ENCODE data around the gene EVI5L.

DNA sequence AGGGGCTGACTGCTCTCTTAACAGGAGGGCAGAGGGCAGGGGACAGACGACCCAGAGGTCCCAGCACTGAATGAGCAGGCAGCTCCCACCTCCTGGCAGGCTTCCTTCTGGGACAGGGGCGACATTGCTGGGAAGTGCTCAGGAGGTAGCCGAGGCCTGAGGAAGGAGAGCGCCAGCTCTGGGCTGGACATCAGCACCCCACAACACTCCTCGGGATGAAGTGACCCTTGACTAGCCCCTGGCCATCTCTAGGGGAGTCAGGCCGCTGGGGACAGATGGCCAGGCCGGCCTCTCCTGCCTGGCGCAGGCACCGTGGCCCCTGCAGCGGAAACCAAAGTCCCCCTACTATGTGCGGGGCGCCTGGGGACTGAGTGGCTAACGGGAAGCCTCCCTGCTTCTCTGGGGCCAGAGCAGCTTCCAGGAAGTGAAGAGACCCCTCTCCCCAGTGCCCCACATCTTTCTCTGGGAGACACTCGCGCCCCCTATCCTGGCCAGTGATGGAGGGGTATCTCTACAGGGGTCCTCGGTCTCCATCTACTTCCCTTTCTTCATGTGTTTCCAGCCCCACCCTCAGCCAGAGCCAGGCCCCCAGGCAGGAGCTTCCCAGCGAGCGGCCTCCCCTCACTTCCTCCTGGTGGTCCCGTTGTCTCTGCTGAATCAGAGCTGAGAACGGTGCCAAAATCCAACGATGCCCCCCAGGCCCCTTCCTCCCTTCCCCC lies 34.1 kb downstream of the EVI5L start:
- TF ChIP-seq, protein P1, sequence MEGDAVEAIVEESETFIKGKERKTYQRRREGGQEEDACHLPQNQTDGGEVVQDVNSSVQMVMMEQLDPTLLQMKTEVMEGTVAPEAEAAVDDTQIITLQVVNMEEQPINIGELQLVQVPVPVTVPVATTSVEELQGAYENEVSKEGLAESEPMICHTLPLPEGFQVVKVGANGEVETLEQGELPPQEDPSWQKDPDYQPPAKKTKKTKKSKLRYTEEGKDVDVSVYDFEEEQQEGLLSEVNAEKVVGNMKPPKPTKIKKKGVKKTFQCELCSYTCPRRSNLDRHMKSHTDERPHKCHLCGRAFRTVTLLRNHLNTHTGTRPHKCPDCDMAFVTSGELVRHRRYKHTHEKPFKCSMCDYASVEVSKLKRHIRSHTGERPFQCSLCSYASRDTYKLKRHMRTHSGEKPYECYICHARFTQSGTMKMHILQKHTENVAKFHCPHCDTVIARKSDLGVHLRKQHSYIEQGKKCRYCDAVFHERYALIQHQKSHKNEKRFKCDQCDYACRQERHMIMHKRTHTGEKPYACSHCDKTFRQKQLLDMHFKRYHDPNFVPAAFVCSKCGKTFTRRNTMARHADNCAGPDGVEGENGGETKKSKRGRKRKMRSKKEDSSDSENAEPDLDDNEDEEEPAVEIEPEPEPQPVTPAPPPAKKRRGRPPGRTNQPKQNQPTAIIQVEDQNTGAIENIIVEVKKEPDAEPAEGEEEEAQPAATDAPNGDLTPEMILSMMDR (IDR thresholded peaks at IDR 0.05; ENCODE audit: poor library complexity, severe bottlenecking) = no peak
- no peak for TF ChIP-seq POLR2AphosphoS5 (IDR thresholded peaks at IDR 0.05)
- TF ChIP-seq, protein P2, sequence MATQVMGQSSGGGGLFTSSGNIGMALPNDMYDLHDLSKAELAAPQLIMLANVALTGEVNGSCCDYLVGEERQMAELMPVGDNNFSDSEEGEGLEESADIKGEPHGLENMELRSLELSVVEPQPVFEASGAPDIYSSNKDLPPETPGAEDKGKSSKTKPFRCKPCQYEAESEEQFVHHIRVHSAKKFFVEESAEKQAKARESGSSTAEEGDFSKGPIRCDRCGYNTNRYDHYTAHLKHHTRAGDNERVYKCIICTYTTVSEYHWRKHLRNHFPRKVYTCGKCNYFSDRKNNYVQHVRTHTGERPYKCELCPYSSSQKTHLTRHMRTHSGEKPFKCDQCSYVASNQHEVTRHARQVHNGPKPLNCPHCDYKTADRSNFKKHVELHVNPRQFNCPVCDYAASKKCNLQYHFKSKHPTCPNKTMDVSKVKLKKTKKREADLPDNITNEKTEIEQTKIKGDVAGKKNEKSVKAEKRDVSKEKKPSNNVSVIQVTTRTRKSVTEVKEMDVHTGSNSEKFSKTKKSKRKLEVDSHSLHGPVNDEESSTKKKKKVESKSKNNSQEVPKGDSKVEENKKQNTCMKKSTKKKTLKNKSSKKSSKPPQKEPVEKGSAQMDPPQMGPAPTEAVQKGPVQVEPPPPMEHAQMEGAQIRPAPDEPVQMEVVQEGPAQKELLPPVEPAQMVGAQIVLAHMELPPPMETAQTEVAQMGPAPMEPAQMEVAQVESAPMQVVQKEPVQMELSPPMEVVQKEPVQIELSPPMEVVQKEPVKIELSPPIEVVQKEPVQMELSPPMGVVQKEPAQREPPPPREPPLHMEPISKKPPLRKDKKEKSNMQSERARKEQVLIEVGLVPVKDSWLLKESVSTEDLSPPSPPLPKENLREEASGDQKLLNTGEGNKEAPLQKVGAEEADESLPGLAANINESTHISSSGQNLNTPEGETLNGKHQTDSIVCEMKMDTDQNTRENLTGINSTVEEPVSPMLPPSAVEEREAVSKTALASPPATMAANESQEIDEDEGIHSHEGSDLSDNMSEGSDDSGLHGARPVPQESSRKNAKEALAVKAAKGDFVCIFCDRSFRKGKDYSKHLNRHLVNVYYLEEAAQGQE (IDR thresholded peaks at IDR 0.05; ENCODE audit: borderline replicate concordance) = no peak
- no peak for TF ChIP-seq EP300 (conservative IDR thresholded peaks at IDR 0.05; ENCODE audit: poor library complexity, severe bottlenecking)
- TF ChIP-seq EZH2 (IDR thresholded peaks at IDR 0.05; ENCODE audit: borderline replicate concordance, insufficient read depth, low read length, poor library complexity, severe bottlenecking) = no peak
